PC-9 (cell line): Measurements from ENCODE around the gene ZNF599.

Experiments used
- CTCF ChIP-seq: fragments of 200-600 bp; sonication (generic); conservative IDR thresholded peaks from 2 replicates; pipeline ENCODE4 v1.6.1; 2017; ENCODE audit warnings: mixed run types, antibody characterized with exemption, mild to moderate bottlenecking, moderate library complexity
- EZH2 ChIP-seq: fragments of 200-600 bp; sonication (generic); IDR thresholded peaks from 2 replicates; pipeline ENCODE4 v1.8.0; 2017; ENCODE audit warnings: antibody characterized with exemption, low read depth

GRCh38 chr19:34804115-34804514 is 31.1 kb upstream of the ZNF599 start:
- no peak for TF ChIP-seq CTCF
- no peak for TF ChIP-seq EZH2
